A549 (cell line): ENCODE measurements around the gene CTNNA1.

Source experiments
- CTCF ChIP-seq: fragments of >200 bp; sonication (Bioruptor Twin); formaldehyde crosslinking; IDR thresholded peaks from 3 replicates; pipeline ENCODE4 v1.5.1; 2016
- ELK1 ChIP-seq: fragments of 150-350 bp; IDR thresholded peaks from 2 replicates; pipeline ENCODE4 v1.6.1; 2014; ENCODE audit warnings: low read depth, mild to moderate bottlenecking, low read length
- ESRRA ChIP-seq: fragments of 150-350 bp; IDR thresholded peaks from 2 replicates; pipeline ENCODE4 v1.6.1; 2014; ENCODE audit warnings: mild to moderate bottlenecking, low read length, borderline replicate concordance
- HDAC2 ChIP-seq: fragments of 200-600 bp; sonication (generic); IDR thresholded peaks from 2 replicates; pipeline ENCODE4 v1.6.1; 2016
- MAZ ChIP-seq: fragments of 150-350 bp; IDR thresholded peaks from 2 replicates; pipeline ENCODE4 v1.6.1; 2014; ENCODE audit warnings: antibody characterized with exemption, low read depth, low read length, borderline replicate concordance
- POLR2A ChIP-seq: IDR thresholded peaks from 2 replicates; pipeline ENCODE4 v1.6.1; 2012; ENCODE audit warnings: mild to moderate bottlenecking, low read length

GRCh38 chr5:138978581-138978980, 225.4 kb downstream of the CTNNA1 start:
- TF ChIP-seq CTCF: no peak
- TF ChIP-seq MAZ: no peak
- TF ChIP-seq ELK1: no peak
- TF ChIP-seq POLR2A: no peak
- no peak for TF ChIP-seq ESRRA
- TF ChIP-seq HDAC2: no peak
